SIG-M5 treated with dmso at 0.1 percent for 504 hours (cell line): ENCODE measurements around the gene MAMDC4.
"Not testable (repeated sequence)": the region's sequence is repeated elsewhere in the genome, so short reads cannot be mapped to it uniquely, and the experiment has no call there.

Experiments used
- DNase-seq: peaks from one replicate; lab custom pipeline; 2025; ENCODE audit not compliant: unreplicated experiment; lab: John Stamatoyannopoulos, UW

MAMDC4 gene

GRCh38 chr9:136824496-136825225, 27.5 kb upstream of the MAMDC4 start:
- no peak for DNase-seq

- no peak for DNase-seq
Observed at GRCh38 chr9:136825295-136826187, 26.6 kb upstream of the MAMDC4 start.

- DNase-seq = no peak
Observed at GRCh38 chr9:136826188-136826541, 26.0 kb upstream of the MAMDC4 start.

- DNase-seq = no peak
Observed at GRCh38 chr9:136826703-136827582, 25.2 kb upstream of the MAMDC4 start.

DNA sequence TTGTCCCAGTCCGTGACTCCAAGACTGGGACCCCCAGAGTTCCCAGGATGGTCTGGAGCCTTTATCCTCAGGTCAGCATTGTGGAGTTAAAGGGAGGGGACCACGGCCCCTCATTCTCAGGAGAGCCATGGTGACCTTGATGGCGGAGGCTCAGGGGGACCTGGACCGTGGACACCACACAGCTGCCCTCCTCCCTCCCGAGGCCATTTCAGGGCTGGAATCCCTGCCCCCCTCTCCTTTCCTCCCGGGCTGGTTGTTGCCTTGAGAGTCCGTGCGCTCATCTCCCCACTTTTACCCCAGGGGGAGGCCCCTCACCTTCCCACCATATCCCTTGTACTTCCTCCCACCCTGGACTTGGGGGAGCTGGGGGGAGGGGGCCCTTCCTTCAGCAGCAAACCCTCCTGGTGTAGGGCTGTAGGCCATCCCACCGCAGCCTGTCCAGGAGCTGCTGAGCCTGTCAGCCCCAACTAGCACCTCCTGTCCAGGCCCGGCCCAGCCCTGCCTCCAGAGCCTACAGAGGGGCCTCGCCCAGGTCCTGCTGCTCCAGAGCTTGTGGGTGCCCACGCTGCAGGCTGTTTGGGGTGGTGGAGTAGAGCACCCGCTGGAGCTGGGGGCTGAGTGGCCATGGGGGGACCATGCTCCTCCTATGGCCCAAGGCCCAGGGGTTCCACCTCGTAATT, 24.2 kb upstream of the MAMDC4 start:
- no peak for DNase-seq

- no peak for DNase-seq
Observed at GRCh38 chr9:136828474-136829140, 23.5 kb upstream of the MAMDC4 start.

DNA sequence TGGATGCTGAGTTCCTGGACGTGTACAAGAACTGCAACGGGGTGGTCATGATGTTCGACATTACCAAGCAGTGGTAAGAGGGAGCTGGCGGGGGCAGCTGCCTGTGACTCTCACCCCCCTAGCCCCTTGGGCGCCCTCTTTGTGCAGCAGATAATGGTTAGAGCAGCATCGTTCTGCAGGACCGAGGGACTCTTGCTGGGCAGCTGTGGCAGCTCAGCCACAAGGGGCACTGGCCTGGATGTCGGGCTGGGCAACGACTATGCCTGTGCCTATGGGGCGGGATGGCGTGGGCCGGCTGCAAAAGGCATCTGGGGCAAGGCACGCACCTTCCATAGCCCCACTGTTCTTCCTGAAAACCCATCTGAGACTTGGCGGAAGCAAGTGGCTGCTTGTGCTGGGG, 22.7 kb upstream of the MAMDC4 start:
- DNase-seq = no peak

DNA sequence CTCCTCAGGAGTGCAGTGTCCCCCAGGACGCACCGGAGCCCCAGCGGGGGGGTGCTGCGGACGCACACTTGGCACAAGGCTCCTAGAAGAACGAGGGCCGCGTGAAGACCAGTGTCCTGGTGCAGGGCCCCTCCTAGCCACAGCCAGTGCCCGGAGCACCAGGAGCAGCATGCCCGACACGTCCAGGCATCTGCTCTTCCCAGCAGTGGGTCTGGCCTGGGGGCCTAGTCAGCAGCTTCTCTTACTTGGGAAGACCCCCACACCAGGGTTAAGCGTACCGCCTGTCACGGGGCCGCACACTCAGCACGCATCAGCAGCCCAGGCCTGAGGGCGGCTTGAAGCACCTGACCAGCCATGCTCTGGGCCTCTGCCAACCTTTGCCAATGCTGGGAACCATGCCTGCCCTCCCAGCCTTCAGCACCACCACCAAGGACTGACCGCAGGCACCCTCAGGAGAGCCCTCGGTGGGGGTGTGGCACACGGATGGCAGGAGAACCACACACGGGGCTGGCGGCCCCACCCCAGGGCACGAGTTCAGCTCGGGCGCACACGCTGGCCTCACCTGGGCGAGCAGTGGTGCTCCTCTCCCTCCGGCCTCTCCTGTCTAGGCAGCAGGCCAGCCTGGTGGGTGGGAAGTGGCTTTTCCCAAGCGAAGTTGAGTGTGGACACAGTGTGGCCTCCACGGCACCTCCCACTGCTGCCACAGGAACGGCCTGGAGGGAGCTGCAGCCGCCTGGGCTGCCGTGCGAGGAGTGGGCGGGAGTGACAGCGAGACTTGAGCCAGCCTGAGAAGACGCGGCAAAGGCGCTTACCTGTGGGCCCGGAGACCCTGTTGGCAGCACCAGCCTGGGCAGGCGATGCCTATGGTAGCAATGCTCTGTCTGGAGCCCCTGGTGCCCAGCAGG, 21.9 kb upstream of the MAMDC4 start:
- no peak for DNase-seq

DNA sequence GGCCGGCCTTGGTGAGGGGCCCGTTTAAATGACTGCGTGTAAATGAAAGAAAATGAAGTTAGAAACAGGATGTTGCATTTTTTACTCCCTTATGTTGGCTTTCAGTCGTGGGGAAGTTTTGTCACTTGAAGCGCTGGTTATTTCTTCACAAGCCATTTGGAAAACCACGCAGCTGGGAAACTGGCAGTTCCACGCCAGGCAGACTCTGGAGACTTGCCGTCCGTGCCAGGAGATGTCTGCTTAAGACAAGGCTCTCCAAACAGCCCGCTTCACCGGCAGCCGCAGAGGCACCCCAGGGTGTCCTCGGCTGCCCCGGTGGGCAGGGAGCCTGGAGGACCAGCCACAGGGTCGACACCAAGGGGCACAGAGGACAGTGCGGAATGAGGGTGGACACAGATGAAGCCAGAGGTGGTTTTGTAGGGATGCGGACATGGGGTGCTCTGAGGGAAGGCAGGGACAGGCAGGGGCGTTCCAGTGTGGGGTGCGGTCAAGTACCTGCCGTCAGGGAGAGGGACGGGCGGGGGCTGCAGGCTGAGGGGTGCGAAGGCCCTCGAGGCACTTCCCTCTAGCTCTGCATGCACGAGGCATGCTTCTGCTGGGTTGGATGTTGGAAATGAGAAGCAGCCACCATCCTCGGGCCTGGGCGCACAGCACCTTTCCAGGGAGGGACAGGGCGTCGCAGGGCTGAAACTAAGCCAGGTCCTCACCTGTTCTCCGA, 21.0 kb upstream of the MAMDC4 start:
- DNase-seq = no peak

GRCh38 chr9:136831720-136832104, 20.4 kb upstream of the MAMDC4 start:
- DNase-seq = no peak

- no peak for DNase-seq
Observed at GRCh38 chr9:136832581-136832980, 19.6 kb upstream of the MAMDC4 start.

DNA sequence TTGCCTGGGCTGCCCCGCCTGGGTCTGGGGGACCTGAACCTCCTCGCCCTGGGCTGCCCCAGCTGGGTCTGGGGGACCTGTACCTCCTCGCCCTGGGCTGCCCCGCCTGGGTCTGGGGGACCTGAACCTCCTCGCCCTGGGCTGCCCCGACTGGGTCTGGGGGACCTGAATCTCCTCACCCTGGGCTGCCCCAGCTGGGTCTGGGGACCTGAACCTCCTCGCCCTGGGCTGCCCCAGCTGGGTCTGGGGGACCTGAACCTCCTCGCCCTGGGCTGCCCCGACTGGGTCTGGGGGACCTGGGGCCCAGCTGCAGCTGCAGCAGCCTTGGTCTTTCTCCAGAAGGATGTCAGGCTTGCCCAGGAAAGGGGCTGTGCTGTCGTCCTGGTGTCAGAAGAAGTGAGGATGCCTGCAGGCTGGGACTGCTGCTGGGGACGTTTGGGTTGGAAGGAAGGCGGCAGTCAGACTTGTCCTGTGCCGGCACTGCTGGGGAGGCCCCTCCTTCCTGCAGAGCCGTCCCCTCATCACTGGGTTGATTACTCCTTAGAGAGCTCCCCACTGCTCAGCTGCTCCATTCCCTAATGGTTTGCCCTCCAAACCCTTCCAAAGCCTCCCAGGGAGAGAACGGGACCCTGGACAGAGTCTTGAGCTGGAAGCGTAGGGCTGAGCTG, 18.6 kb upstream of the MAMDC4 start:
- not testable (repeated sequence) for DNase-seq

GRCh38 chr9:136835162-136835931, 16.8 kb upstream of the MAMDC4 start:
- no peak for DNase-seq

GRCh38 chr9:136835932-136836904, 15.9 kb upstream of the MAMDC4 start:
- no peak for DNase-seq

- DNase-seq = no peak
Observed at GRCh38 chr9:136837146-136837855, 14.8 kb upstream of the MAMDC4 start.
